Fibroblast of villous mesenchyme (primary cell): ENCODE results near the gene DDIT4. TPM values are rescaled to one million over a fixed set of nuclear protein-coding genes. Genes with fewer than 3 reads are reported as not detected.

Experiments used
- DNase-seq: peaks from one replicate; pipeline ENCODE4 v3.0.0-alpha.2; 2010; ENCODE audit warnings: low read depth
- H3K4me3 ChIP-seq: 2 replicates; pipeline ENCODE4 v1.5.1; 2011; ENCODE audit warnings: low read depth, mild to moderate bottlenecking, low read length
- total RNA-seq: library from RNA; depleted of rRNA; stranded (reverse); fragments of >200 nt; gene quantifications from 2 replicates; pipeline ENCODE4 v1.2.3, GENCODE V29; 2012
- TF ChIP-seq, protein P1 (sequence below): IDR thresholded peaks from 2 replicates; pipeline ENCODE4 v1.5.1; 2012; ENCODE audit warnings: low read depth, mild to moderate bottlenecking, low read length; ENCODE audit not compliant: insufficient read depth

Gene DDIT4
- total RNA-seq, 1 donor, result 88.5 TPM

DNA sequence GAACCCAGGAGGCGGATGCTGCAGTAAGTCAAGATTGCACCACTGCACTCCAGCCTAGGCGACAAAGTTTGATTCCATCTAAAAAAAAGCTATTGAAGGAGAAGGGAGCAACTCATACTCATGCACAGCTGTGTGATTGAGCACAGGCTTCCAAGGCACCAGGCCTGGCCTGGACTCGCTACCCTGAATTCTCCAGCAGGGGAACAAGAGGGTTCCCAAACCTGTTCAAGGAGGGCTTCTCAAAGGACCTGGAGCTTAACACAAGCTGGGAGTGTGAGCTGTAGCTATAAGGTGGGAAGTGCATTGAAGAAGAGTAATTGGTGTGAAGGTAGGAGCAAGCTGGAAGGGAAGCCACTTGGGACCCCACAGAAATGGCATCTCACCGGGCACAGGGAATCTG is 15.1 kb upstream of the DDIT4 start:
- no peak for DNase-seq
- TF ChIP-seq, protein P1, sequence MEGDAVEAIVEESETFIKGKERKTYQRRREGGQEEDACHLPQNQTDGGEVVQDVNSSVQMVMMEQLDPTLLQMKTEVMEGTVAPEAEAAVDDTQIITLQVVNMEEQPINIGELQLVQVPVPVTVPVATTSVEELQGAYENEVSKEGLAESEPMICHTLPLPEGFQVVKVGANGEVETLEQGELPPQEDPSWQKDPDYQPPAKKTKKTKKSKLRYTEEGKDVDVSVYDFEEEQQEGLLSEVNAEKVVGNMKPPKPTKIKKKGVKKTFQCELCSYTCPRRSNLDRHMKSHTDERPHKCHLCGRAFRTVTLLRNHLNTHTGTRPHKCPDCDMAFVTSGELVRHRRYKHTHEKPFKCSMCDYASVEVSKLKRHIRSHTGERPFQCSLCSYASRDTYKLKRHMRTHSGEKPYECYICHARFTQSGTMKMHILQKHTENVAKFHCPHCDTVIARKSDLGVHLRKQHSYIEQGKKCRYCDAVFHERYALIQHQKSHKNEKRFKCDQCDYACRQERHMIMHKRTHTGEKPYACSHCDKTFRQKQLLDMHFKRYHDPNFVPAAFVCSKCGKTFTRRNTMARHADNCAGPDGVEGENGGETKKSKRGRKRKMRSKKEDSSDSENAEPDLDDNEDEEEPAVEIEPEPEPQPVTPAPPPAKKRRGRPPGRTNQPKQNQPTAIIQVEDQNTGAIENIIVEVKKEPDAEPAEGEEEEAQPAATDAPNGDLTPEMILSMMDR, result no peak
- H3K4me3 ChIP-seq, result no peak overlapping the region

GRCh38 chr10:72259491-72260238 is 14.1 kb upstream of the DDIT4 start:
- peak; percentile 97 for DNase-seq
- TF ChIP-seq, protein P1, result no peak
- peak overlapping the region; percentile 29 for H3K4me3 ChIP-seq

GRCh38 chr10:72260239-72260975 is 13.3 kb upstream of the DDIT4 start:
- H3K4me3 ChIP-seq, result peak overlapping the region; percentile 55
- TF ChIP-seq, protein P1, result no peak
- peak; percentile 99 for DNase-seq

DNA sequence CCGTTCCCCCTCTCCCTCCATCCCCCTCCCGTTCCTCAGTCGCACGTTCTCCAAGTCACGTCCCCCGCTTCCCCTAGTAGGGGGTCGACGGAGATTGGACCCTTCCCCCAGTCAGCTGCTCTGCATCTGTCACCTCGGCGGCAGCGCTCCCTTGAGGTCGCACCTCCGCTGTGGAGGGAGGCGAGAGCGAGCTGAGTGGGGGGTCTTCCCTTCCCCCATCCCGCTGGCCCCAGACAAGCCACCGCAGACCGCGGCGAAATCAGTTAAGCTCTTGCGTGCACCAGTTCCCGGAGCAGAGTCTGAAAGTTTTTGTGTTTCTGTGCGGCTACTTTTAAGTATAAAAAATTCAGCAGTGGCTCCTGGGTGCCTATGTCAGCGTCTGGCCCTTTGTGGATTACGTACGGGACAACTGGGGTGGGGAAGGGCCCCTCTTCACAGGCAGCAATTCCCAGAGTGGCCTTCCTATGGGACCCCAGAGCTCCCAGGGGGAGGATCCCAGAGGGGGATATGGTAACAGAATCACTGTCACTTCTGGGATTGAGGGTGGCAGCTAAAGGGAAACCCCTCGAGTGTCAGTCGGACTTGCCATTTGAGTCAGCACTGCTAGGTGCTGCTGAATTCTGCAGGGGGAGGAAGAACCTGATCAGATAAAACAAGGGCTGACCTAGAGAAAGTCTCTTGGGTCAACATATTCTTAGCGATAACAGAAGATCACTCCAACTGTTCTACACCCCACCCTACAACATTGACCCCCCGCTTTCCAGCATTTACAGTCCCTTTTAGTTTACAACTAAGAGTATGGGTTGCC is 12.5 kb upstream of the DDIT4 start:
- H3K4me3 ChIP-seq, result peak overlapping the region; percentile 55
- DNase-seq, result peak; percentile 93
- TF ChIP-seq, protein P1, result no peak

DNA sequence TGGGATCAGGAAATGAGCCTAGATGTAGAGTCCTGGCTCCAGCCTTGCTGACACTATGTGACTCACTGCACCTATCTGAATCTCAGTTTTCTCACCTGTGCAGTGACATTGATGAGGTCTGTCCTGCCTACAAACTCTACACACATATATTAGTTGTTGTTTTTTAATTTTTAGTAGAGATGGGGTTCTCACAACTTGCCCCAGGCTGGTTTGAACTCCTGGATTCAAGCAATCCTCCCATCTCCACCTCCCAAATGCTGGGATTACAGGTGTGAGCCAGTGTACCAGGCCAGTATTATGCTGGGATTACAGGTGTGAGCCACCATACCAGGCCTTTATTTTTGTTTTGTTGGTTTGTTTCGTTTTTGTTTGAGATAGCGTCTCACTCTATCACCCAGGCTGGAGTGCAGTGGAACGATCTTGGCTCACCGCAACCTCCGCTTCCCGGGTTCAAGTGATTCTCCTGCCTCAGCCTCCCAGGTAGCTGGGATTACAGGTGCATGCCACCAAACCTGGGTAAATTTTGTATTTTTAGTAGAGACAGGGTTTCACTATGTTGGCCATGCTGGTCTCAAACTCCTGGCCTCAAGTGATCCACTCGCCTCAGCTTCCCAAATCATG is 11.8 kb upstream of the DDIT4 start:
- TF ChIP-seq, protein P1, result no peak

DNA sequence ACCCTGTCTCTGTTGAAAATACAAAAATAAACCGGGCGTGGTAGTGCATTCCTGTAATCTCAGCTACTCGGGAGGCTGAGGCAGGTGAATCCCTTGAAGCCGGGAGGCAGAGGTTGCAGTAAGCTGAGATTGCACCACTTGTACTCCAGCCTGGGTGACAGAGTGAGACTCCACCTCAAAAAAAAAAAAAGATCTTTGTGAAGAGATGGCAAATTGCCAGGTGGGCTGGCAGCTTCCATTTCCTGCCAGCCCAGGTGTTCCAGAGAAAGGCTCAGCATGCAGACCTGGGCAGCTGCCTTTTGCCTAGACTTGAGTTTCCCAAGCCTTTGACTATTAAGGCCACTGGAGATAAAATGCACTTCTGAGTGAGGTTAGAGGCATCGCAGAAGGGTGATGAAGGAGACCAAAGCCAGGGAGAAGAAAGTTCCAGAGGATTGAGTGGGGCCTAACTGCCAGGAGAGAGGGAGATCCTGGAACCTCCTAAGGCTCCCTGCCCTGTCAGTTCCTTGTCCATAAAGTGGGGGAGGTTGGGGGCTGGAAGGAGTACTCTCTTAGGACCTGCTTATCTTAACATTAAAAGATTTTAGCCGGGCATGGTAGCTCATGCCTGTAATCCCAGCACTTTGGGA is 10.0 kb upstream of the DDIT4 start:
- no peak overlapping the region for H3K4me3 ChIP-seq
- TF ChIP-seq, protein P1, result no peak
- peak; percentile 43 for DNase-seq

More for the DNA sequence above, 11.8 kb upstream of the DDIT4 start:
- DNase-seq, result no peak
- peak overlapping the region; percentile 55 for H3K4me3 ChIP-seq
